ENCODE data around the gene SPAG7.

GRCh38 chr17:4972752-4973151 lies 5.1 kb upstream of the SPAG7 start:
- TF ChIP-seq CTCF (conservative IDR thresholded peaks at IDR 0.05; ENCODE audit: low read length) (no peak), EZH2phosphoT487 (IDR thresholded peaks at IDR 0.05; ENCODE audit: borderline replicate concordance, low read depth, low read length) (no peak)
